GM19324 (cell line): Measurements from ENCODE around the gene ZBTB4.
"Not testable (repeated sequence)": the region's sequence is repeated elsewhere in the genome, so short reads cannot be mapped to it uniquely, and the experiment has no call there.

Experiments
- ATAC-seq: cut with Tn5 transposase; IDR thresholded peaks from one replicate; pipeline ENCODE4 v1.9.1; 2021; ENCODE audit warnings: mild to moderate bottlenecking, moderate library complexity; ENCODE audit not compliant: unreplicated experiment, low FRiP score

The ZBTB4 gene

DNA sequence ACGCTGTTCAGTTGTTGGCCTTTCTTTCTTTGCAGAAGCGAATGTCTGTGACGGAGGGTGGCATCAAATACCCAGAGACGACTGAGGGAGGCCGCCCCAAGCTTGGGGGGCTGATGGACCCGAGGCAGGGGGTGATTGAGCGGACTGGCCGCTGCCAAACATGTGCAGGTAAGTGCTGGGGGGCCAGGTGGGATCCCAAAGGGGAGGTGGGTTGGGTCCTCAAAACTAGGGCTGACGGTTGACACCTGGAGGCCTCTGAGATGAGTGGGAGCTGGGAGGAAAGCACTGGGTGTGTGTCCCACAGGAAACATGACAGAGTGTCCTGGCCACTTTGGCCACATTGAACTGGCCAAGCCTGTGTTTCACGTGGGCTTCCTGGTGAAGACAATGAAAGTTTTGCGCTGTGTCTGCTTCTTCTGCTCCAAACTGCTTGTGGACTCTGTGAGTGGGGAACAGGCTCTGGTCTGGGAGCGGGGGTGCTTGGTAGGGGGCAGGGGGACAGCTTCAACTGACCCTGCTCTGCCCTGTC lies 16.5 kb upstream of the ZBTB4 start:
- ATAC-seq, result no peak

DNA sequence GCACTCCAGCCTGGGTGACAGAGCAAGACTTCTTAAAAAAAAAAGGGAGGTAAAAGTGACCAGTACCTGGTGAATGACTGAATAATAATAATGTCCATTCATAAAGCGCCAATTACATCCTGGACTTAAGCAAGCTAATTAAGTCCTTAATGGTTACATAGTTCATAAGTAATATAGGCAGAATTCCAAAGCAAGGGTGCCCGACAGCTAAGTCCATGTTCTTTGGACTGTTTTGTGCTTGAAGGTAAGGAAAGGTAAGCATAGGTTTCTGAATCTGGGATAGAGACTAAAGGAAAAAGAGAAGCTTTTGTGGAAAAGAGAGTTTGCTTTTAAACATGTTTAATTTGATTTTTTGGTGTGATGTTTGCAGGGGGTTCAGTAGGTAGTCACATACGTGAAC lies 14.5 kb upstream of the ZBTB4 start:
- no peak for ATAC-seq

DNA sequence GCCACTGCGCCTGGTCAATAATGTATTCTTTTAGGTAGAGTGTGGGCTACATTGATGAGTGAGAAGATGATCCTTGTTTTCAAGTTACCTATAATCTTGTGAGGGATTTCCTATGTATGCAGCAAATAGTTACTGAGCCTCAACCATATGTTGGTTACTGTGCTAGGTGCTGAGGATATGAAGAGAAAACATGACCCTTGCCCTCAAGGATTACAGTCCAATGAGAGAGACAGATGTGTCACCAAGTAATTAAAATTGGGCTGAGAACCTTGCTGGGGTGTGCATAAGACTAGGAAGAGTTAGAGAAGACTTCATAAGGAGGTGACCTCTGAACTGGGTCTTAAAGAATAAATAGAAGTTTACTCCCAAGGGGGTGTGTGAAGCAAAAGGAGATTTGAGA lies 12.2 kb upstream of the ZBTB4 start:
- no peak for ATAC-seq

DNA sequence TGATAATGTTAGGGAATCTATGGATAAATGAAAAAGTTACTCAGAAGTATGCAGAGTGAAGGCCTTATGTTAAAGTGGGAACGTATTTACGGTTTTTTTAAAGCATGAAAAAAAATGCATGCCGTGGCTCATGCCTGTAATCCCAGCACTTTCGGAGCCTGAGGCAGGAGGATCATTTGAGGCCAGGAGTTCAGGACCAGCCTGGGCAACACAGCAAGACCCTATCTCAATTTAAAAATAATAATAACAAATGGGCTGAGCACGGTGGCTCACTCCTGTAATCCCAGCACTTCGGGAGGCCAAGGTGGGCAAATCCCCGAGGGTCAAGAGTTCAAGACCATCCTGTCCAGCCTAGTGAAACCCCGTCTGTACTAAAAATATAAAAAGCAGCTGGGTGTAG lies 10.7 kb upstream of the ZBTB4 start:
- ATAC-seq, result no peak

DNA sequence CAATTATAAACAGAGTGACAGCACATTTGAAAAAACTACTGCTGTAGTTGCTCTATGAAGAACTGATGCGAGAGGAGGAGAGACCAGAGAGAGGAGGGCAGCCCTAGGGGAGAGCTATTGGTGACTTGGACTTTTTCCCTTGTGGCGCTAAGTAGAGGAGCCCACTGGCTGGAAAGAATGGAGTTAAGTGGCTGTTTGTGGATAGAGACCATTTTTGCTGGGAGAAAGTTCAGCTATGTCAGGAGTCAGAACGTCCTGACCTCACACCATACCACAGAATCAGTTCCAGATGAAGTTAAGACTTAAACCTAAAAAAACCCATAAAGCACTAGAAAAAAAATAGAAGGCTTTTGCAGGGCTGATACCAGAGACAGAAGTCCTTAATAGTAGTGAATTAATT lies 6.8 kb upstream of the ZBTB4 start:
- ATAC-seq, result no peak

DNA sequence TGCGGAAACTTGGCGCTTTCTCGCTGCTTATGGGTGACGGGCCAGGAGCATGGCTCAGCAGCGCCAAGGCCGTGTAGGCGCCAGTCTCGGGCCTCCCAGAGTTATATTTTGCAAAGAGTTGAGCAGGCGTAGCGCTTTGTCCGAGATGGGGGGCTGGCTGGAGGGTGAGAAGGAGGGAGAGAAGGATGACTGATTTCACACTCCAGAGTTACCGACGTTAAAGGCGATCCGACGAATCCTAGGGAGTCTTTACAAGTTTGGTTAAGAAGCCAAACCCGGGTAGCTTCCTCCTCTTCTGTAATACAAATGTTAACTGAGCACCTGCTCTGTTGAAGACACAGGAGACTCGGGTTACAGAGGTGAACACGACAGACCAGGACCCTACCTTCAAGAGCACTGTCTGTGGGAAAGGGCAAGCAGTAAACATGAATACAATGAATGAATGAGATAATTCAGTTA lies 5.5 kb upstream of the ZBTB4 start:
- ATAC-seq, result no peak

DNA sequence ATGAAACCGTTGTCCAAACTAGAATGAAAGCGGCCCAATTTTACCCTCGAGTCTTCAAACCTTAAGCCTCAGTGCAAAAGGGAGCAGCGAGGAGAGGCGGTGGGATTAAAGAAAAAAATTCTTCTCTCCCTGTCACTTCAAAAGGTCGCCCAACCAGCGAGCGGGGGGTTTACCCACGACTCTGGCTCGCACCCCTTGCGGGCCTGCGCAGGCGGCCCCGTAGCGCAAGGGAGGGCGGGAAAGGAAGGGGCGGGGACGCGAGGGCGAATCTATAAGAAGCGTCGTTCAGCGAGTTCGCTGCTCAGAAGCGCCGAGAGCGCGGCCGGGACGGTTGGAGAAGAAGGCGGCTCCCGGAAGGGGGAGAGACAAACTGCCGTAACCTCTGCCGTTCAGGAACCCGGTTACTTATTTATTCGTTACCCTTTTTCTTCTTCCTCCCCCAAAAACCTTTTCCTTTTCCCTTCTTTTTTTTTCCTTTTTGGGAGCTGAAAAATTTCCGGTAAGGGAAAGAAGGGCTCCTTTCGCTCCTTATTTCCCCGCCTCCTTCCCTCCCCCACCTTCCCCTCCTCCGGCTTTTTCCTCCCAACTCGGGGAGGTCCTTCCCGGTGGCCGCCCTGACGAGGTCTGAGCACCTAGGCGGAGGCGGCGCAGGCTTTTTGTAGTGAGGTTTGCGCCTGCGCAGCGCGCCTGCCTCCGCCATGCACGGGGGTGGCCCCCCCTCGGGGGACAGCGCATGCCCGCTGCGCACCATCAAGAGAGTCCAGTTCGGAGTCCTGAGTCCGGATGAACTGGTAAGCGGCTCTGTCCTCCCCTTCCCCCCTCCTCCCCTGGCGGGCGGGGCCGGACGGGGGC lies 4.9 kb upstream of the ZBTB4 start, which contains the start of gene POLR2A:
POLR2A (plus strand) TSS at position 300 of the 852 bp plus-strand sequence.
- ATAC-seq, result peak; percentile 76

DNA sequence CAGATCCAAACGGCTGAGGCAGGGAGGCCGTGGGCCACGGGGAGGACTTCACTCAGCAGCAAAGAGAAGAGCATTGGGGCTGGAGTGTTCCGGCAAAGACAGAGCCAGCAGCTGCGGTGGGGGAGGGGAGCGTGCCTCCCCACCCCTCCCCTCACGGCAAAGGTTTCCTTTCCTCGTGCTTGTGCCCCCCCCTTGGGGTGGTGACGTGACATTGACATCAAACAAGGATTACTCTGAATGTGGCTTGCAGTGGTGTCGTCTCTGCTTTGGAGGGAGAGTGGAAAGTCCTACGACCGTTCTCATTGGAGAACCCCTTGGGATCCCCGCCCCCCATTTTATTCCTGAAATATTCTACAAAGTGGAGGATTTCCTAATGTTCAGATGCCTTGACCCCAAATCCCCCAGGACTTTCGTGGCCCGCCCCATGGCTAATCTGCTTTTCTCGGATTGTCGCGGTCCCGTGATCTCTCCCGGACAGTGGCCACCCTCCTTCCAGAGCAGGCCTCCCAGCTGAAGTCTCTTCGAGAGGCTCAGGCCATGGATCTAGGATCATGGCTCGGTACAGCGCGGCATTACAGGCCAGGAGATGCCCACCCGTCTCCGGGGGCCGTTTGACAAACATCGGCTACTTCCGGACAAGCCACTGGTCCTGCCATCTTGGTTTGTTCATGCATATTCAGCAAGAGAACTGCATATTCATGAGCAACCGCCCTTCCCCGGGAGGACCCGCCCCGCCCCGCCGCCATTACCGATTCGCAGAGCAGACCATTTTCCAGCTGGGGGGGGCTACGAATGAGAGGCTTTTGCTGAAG lies 4.0 kb upstream of the ZBTB4 start:
- ATAC-seq, result peak; percentile 38

DNA sequence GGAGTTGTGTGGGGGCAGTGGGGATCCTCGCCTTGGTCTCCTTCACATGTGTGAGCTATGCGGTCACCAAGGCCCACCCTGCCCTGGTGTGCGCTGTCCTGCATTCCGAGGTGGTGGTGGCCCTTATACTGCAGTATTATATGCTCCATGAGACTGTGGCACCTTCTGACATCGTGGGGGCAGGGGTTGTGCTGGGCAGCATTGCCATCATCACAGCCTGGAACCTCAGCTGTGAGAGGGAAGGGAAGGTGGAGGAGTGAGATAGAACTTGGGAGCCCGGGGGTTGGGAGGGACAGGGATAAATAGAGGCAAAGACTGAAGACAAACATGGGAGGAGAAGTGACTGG lies 3.3 kb upstream of the ZBTB4 start:
- ATAC-seq, result not testable (repeated sequence)

DNA sequence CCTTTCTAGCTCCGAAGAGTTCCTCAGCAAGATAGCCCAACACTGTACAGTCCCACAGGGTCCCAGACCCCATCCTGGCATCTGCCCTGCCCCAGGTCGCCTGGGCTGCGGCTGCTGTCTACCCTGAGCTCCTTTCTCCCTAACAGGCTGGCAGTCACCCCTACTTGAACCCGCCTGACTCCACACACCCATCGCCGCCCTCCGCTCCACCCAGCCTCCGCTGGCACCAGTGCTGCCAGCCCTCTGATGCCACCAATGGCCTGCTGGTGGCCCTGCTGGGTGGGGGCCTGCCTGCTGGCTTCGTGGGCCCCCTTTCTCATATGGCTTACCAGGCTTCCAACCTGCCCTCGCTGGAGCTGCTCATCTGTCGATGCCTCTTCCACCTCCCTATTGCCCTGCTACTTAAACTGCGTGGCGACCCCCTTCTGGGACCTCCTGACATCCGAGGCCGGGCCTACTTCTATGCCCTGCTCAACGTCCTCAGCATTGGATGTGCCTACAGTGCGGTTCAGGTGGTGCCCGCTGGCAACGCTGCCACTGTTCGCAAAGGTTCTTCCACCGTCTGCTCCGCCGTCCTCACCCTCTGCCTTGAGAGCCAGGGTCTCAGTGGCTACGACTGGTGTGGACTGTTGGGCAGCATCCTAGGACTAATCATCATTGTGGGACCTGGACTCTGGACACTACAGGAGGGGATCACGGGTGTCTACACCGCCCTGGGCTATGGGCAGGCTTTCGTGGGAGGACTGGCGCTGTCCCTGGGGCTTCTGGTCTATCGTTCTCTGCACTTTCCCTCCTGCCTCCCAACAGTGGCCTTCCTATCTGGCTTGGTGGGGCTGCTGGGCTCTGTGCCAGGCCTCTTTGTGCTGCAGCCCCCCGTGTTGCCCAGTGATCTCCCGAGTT lies 2.7 kb upstream of the ZBTB4 start:
- ATAC-seq, result not testable (repeated sequence)

DNA sequence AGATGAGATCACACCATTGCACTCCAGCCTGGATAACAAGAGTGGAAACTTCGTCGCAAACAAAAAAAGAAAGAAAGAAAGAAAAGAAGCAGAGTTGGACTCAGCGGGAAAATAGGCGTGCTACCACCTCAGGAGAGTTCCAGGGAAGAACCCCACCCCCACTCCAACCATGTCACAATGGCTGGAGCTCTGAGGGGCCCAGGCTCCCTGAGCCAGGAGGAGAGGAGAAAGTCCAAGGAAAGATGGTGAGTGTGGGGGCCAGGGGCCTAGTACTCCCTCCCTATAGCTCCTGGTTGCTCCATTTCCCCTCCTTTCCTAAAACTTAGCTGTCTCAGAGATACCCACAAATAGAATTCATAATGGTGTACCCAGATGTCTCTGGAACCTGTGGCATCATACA lies 1.8 kb upstream of the ZBTB4 start, which contains the start of gene SLC35G6:
SLC35G6 (plus strand) TSS at position 172 of the 400 bp plus-strand sequence; CDS start at position 243, 71 bp downstream.
- ATAC-seq, result not testable (repeated sequence)

DNA sequence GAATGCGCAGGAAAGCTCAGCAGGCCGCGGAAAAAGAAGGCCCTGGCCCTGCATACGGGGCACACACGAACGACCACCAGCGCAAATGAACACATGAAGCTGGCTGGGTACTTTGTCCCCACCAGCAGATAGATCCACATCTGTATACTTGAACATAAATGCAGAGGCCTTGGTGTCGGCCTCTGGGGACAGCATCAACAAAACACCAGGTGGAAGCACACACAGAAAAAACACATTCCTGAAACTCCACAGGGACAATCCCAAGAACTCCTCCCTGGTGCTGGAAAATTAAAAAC lies 606 bp upstream of the ZBTB4 start:
- no peak for ATAC-seq

DNA sequence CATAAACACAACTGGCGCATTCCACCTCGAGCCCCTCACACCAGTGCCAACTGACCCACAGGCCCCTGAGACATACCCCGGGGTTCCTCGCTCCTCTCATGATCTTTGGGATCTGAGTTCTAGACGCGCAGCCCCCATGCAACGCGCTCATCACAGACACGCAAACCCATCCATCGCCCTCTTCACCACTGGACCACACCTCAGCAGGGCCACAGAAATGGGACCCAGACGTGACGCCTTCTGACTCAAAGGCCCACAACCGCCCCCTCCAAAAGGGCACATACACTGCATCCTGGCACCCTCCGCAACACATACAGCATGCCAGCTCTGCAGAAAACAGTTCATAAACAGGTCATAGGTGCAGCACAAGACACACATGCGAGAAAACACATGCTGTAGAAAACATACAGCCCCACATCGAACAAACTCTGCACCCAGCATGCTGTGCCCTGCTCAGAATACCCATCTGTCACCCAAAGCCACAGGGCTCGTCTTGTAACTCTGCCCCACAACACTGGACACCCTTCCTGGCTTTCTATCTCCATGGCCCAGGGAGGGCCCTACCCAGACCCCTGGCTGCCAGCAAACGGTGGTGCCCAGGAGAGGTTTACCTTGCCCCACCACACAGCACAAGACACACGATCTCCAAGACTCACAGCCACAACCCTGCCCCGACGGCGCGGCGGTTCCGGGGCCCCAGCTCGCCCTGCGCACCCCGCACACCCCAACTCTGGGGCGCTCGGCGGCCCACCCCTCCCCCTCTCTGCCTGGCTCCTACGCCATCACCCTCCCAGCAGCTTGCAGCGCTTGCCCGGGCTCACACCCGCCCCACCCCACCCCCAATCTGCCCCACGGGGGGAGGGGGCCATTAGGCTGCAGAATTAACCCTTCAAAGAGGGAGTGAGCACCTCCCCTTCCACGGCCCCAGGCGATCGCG lies 887 bp downstream of the ZBTB4 start:
- ATAC-seq, result no peak

DNA sequence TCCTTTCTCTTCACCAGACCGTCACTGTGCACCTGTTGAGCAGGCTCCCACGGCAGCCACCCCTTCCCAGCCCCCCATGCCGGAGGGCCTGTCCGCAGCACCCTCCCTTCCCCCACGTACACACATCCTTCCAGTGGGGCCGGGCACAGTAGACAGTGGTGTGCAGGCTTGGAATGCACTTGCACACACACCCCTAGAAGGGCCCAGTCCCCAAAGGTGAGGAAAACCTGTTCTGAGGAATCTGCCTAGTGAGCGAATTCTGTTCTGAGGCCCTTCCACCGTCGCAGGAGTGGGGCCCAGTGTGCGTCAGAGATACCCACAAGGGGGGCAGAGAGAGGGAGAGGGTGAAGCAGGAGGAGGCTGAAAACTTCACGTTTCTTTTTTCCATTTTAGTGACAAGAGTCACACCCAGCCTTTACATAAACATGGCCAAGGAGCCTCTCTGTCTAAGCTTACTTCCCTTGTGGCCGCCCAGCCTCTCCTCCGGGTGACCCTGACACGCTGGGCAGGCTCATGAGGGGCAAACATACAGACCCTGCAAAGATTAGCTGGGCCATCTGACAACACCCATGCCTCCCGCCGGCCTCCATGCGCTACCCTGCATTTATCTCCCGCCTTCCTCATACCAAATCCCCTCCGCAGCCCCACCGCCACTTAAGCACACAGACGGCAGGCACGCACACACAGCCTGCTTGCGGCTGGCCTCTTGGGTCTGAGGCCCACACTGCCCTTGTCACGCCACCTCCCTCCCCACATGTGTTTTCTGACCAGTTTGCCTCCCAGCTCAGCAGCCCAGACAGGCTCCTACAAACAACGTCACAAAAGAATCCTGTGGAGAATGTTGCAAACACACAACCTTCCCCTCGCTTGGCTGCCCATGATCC lies 1.8 kb downstream of the ZBTB4 start:
- ATAC-seq, result no peak

DNA sequence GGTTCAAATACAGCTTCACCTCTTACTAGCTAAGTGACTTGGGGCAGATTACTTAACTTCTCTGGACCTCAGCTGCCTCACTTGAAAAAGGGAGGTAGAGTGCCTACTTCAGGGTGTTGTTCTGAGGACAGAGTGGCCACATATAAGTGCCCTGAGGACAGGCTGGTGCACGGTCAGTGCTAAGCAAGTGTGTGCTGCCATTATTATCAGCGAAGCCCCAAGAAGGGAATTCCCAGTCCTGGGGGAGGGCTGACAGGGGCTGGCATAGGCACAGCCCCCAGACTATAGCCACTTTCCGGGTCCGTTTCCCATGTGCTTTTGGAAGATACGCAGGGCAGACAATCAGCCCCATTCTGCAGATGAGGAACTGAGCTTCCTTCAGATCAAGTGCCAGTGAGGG lies 2.5 kb downstream of the ZBTB4 start:
- no peak for ATAC-seq

DNA sequence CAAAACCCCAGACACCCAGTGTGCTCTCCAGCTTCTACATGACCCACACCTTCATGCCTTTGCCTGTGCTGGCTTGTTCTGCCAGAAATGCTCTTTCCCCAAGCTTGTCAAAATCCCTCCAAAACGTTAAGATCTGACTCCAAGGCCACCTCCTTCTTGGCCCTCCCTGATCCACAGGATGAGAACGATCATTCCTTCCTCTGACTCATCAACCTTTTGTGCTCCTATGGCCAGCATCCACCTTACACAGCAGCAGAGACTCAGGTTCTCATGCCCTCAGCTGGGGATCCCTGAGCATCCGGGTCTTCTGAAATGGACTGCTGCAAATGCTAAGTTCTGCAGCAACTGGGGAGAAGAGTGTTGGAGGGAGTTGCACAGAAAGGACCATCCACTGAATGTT lies 2.9 kb downstream of the ZBTB4 start:
- no peak for ATAC-seq

DNA sequence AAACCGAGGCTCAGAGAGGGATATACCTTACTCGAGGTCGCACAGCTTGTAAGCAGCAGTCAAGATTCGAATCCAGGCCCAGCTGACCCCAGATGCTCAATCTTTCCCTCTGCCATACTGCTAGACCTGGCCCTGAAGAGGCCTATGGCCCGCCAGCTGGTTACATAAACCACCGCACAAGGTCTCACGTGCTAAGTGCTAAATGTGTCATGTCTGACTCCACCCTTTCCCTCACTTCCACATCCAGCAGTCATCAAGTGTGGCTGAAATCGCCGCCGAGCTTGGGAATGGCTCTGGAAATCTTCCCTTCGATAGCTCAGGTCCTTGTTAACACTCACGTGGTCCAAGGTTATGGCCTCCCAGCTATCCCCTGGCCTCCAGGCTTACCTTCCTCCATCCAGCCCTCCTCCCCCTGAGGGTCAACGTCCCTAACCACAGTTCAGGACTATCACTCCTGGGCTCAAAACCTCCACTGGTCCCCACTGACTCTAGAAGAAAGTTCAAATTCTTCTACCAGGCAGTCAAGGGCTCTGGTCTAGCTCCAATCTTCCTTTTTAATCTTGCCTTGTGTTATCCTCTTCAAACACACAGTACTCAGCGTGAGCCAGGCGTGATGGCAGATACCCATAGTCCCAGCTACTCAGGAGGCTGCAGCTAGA lies 3.5 kb downstream of the ZBTB4 start:
- ATAC-seq, result no peak

DNA sequence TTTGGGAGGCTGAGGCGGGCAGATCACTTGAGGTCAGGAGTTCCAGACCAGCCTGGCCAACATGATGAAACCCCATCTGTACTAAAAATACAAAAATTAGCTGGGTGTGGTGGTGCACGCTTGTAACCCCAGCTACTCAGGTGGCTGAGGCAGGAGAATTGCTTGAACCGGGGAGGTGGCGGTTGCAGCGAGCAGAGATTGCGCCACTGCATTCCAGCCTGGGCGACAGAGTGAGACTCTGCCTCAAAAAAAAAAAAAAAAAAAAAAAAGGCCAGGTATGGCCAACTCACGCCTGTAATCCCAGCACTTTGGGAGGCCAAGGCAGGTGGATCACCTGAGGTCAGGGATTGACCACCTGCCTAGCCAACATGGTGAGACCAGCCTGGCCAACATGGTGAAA lies 4.7 kb downstream of the ZBTB4 start:
- not testable (repeated sequence) for ATAC-seq
